ENCODE results near the gene CDK5RAP2.
"Not testable (repeated sequence)": the region's sequence is repeated elsewhere in the genome, so short reads cannot be mapped to it uniquely, and the experiment has no call there.

CDK5RAP2 gene

GRCh38 chr9:120464176-120464886, 115.6 kb downstream of the CDK5RAP2 start:
- DNase-seq = no peak

DNA sequence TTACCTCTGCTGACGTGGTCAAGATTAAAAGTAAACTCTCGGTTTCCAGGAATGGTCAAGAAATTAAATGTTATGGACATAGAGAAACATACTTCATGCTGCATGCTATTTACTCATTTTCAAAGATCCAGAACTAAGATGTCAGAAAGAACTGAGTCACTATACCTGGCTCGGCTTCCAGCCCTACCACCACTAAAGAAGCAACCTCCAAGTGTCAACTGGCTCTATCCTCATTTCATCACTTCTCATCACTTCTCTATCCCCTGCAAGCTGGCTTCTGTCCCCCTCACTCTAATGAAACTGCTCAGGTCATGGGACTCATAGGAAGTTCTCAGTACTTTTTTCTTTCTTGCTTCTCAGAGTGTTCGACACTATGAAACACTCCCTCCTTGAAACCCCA, 116.2 kb downstream of the CDK5RAP2 start:
- no peak for DNase-seq

DNA sequence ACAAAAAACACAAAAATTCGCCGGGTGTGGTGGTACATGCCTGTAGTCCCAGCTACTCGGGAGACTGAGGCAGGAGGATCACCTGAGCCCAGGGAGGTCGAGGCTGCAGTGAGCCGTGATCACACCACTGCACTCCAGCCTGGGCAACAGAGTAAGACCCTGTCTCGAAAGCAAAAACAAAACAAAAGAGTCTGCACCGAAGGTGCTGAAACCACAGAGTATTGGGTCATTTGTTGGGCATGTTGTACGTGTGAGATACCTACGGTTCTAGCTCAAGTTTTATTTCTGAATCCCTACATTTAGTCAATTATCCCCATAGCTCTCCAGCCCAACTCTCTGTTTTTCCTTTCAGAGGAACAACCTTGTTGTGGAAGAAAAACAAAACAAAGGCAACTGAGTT, 118.3 kb downstream of the CDK5RAP2 start:
- not testable (repeated sequence) for DNase-seq

DNA sequence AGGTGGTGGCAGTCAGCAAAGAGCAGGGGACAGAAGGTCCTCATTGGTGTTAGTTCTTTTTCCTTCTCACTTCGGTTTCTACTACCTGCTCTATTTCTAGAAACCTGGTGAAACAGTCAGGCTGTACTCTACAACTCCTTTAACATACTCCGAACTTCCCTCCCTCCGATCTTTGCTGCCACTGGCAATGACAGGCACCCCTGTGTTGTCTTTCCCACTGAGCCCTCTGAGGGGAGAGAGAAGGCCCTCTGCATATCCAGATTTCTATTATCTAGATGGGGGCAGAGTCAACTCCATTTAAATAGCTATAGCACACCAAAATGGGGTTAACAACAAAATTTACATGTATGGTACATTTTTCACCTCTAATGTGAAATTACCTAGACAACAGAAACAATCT, 123.7 kb downstream of the CDK5RAP2 start:
- no peak for DNase-seq

DNA sequence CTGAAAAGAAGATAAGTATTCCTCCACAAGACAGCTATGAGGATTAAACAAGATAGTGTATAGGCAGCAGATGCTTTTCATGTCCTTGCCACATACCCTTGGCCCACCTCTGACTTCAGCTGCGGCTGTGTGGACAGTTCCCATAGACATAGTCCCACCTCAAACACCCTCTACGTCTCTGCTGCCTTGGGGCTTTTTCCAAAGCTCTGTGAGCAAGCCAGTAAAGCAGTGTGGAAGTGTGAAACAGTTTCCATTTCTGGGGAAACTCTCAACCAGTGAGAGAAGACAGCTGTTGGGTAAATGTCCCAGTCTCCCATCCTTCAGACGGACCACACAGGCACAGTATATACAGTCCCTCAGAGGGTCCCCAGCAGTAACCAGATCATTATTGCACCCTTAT, 125.5 kb downstream of the CDK5RAP2 start:
- DNase-seq = no peak

- DNase-seq = no peak
Measured at GRCh38 chr9:120453792-120454191, 126.2 kb downstream of the CDK5RAP2 start.

GRCh38 chr9:120452631-120453030, 127.3 kb downstream of the CDK5RAP2 start:
- no peak for DNase-seq

GRCh38 chr9:120450916-120451315, 129.1 kb downstream of the CDK5RAP2 start:
- no peak for DNase-seq

DNA sequence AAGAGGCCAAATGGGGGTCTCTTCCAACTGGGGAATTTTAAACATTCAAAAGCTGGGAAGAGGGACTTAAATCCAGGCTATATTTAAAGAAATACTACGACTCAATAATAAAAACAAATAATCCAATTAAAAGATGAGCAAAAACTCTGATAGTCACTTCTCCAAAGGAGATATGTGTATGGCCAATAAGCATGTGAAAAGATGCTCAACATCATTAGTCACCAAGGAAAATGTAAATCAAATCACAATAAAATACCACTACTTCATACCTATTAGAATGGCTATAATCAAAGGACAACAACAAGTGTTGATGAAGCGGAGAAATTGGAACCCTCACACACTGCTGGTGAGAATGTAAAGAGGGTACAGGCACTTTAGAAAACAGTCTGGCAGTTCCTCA, 130.4 kb downstream of the CDK5RAP2 start:
- DNase-seq = no peak

DNA sequence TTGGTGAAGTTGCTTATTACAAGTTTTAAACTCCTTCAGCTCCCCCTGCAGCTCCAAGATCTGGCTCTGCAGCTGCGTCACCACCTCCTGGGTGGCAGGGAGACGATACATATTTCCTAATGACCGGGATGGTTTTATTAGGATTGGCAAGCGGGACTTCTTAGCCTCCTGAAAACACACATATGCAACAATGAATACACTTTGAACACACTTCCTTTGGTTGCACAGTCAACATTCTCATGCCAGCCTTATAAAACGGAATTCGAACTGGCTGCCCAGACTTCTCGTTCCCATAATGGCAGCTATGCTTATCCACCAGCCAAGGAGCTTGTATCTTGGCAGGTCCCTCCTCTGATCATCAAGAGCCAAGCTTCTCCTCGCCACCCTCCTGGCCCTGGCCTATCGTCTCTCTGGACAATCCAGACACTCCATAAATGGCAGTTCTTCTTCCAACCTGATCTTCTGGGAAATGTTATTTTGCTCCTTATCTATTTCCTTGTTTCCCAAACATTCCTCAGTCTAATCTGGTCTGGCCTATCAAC, 131.9 kb downstream of the CDK5RAP2 start:
- DNase-seq = no peak

DNA sequence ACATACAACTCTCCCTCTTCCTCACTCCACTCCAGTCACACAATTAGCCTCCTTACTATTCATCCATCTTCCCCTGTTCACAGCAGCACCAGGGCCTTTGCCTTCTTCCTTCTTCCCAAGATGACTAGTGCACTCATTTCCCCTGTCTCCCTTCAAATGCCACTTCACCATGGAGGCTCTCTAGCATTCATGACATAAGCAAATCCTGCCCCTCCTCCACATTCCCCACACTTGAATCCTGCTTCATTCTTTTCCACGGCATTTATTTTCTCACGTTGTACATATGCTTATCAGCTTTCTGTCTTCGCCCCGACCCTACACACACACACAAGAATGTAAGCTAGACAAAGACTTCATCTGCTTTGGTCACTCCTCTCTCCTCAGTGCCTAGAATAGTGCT, 133.3 kb downstream of the CDK5RAP2 start:
- DNase-seq = no peak

DNA sequence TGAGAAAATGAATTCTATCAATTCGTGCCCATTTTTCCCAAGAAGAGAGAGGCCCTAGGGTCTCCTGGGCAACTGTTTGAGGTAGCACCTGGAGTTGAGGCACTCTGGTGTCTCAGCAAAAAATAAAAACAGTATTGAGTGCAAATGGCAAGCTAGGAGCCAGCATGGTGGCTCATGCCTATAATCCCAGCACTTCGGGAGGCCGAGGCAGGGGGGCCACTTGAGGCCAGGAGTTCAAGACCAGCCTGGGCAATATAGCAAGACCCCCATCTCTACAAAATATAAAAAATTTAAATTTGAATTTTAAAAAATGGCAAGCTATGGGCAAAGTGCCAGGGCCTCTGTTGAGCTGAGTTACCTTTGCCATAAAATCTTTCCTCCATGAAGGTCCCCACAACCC, 136.0 kb downstream of the CDK5RAP2 start:
- DNase-seq = no peak

DNA sequence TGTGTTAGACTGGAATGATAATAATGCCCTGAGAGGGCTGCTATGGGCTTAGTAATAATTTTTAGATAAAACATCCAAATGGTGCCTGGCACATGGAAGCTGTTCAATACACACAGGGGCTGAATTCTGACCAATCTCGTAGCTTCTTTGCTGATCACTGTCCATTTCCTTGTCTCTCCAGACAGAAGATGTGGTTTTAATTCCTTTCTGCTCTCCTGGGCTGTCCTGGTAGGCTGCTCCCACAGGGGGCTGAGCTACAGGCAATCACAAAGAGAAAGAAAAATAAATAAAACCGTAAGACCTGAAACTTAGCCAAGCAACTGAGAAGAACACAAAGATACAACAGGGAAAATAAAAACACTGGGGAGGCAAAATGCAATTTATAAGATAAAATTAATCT, 136.5 kb downstream of the CDK5RAP2 start:
- DNase-seq = no peak

GRCh38 chr9:120442308-120442995, 137.5 kb downstream of the CDK5RAP2 start:
- DNase-seq = no peak

DNA sequence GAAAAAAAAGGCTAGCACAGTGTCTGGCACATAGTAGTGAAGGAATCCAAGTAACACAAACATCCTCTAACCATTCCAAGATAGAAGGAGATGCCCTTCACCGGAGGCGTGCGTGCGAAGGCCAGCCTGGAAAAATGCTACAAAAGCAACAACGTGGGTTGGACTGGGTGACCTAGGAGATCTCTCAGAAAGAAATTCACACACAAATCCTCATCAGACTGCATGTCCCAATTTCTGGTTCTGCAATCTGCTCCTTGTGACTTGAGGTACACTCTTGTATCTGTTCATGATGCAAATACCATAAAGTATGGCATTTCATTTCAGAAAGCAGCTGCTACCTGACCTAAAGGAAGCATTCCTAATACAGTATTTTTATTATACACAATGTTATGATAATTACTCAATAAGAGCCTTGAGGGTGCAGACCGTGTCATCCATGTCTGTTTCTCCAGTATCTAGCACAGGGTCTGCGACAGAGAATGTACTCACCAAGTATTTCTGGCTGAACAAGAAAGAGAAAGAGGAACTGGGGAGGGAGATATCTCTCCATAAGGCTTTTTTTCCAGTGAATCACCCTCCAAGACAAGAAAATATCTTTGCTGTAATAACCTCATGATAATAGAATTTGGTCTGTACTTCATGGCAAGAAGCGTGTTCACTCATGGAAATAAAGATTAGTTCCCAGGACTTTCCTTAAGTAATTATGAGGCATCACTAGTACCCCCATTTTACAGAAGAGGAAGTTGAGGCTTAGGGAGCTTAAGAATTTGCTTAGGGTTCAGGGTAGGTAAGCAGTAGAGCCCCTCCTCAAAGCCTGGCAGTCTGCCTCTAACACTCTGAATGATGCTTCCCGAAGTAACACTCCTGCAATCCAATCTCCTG, 138.3 kb downstream of the CDK5RAP2 start:
- no peak for DNase-seq

GRCh38 chr9:120440791-120441190, 139.2 kb downstream of the CDK5RAP2 start:
- DNase-seq = no peak

- no peak for DNase-seq
Measured at GRCh38 chr9:120439926-120440325, 140.0 kb downstream of the CDK5RAP2 start.

GRCh38 chr9:120438836-120439546, 141.0 kb downstream of the CDK5RAP2 start:
- no peak for DNase-seq

- no peak for DNase-seq
Measured at GRCh38 chr9:120438111-120438510, 141.9 kb downstream of the CDK5RAP2 start.

DNA sequence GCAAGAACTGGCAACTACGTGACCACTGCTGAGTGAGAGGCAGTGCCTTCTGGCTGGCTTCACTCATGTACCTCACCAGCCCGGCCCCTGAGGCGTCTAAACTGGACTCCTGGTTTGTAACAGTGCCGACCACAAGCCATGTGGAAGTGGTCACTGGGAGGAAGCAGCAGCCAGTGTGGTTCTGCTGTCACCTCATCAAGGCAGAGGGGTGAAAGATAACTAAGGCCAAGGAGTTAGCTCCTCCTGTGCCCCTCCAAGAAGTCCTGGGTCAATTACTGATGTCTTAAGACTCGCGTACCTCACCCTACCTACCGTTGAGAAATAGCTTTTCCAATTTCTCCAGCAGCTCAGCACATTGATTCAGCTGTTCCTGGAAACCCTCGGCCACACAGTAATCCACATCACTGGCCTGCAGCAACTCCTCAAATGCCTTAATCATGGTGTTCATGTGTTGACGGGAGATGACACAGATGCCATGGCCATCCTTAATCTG, 142.9 kb downstream of the CDK5RAP2 start:
- no peak for DNase-seq

DNA sequence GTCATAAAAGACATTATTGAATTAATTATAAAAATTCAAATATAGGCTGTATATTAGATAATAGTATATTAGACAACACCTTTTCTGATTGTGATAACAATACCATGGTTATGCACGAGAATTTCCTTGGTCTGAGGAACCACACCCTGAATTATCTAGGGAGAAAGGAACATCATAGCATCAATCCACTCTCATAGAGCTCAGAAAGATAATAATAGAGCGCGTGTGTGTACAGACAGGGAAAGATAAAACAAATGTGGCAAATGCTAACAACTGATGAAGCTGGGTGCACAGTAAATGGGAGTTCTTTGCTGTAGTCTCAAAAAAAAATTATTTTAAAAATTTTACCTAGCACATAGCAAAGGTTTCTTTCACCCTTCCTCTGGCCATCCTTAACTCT, 143.5 kb downstream of the CDK5RAP2 start:
- no peak for DNase-seq

- DNase-seq = no peak
Measured at GRCh38 chr9:120435091-120435490, 144.9 kb downstream of the CDK5RAP2 start.

DNA sequence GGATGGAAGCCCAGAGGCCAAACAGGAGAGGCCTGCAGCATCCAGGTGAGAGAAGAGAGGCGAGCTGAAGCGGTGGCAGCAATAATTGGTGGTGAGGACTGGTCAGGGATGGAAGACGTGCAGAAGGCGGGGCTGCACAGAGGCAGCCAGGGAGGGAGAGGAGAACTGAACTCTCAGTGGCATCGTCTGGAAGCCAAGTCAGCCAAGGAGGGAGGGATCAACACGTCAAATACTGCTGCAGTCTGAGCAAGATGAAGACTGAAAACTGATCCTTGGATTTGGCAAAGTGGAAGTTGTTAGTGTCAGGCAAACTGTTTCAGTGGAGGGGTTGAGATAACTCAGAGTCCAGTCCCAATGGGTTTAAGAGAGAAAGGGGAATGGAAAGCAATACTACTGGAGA, 145.4 kb downstream of the CDK5RAP2 start:
- no peak for DNase-seq
